SK-N-MC (cell line): ENCODE results near the gene VWC2L.

Experiments
- EZH2 ChIP-seq: fragments of 200-600 bp; sonication (generic); IDR thresholded peaks from one replicate; pipeline ENCODE4 v1.6.1; 2017; ENCODE audit warnings: antibody characterized with exemption
- FOXP2 ChIP-seq: optimal IDR thresholded peaks from 2 replicates; pipeline ENCODE3; 2011; ENCODE audit warnings: mild to moderate bottlenecking, moderate library complexity; ENCODE audit not compliant: insufficient read depth; ENCODE audit errors: extremely low read length, control extremely low read depth
- POLR2AphosphoS5 ChIP-seq: IDR thresholded peaks from 2 replicates; pipeline ENCODE4 v1.6.1; 2012; ENCODE audit warnings: mild to moderate bottlenecking, low read depth, low read length, borderline replicate concordance

DNA sequence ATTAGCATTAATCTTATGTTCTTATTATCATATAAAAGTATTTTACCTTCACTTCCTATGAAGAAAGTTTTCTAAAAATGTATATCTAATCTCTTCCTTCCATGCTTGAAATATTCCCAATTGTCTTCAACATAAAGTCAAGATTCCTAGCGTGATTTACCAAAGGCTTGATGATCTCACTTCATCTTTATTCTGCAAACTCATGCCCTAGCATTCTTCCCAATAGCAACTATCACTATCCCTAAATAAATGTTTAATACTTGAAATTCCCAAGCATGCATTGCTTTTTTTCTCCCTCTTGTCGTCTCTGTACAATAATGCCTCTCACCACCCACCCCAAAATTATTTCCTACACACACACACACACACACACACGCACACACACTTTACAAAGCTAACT lies 125.8 kb downstream of the VWC2L start:
- TF ChIP-seq EZH2 (no peak), POLR2AphosphoS5 (no peak), FOXP2 (no peak)
